ENCODE measurements around the gene PRM2.

PRM2 gene

GRCh38 chr16:11248133-11248532 lies 28.1 kb downstream of the PRM2 start:
- no peak for DNase-seq

GRCh38 chr16:11245988-11246387 lies 30.3 kb downstream of the PRM2 start:
- DNase-seq = no peak

- no peak for DNase-seq
These were observed 31.0 kb downstream of the PRM2 start for GRCh38 chr16:11245222-11245737.

GRCh38 chr16:11242658-11243057 lies 33.6 kb downstream of the PRM2 start:
- no peak for DNase-seq

- DNase-seq = no peak
These were observed 34.6 kb downstream of the PRM2 start for GRCh38 chr16:11241480-11242204.

GRCh38 chr16:11240636-11241473 lies 35.4 kb downstream of the PRM2 start:
- no peak for DNase-seq

GRCh38 chr16:11239644-11240632 lies 36.3 kb downstream of the PRM2 start:
- no peak for DNase-seq

GRCh38 chr16:11238272-11239202 lies 37.7 kb downstream of the PRM2 start:
- no peak for DNase-seq

- DNase-seq = no peak
These were observed 39.6 kb downstream of the PRM2 start for GRCh38 chr16:11236461-11237254.

- no peak for DNase-seq
These were observed 40.6 kb downstream of the PRM2 start for GRCh38 chr16:11235703-11235991.

GRCh38 chr16:11234884-11235702 lies 41.2 kb downstream of the PRM2 start:
- DNase-seq = no peak

- DNase-seq = no peak
These were observed 42.4 kb downstream of the PRM2 start for GRCh38 chr16:11233727-11234376.

- peak; percentile 60 for DNase-seq
These were observed 43.2 kb downstream of the PRM2 start for GRCh38 chr16:11232852-11233726.

GRCh38 chr16:11232302-11232851 lies 43.9 kb downstream of the PRM2 start:
- no peak for DNase-seq

GRCh38 chr16:11231367-11231970 lies 44.8 kb downstream of the PRM2 start:
- no peak for DNase-seq

- no peak for DNase-seq
These were observed 46.4 kb downstream of the PRM2 start for GRCh38 chr16:11229906-11230305.

- no peak for DNase-seq
These were observed 46.8 kb downstream of the PRM2 start for GRCh38 chr16:11229432-11229831.

Data from right kidney (tissue), 1 donor.